Activated CD4-positive, alpha-beta T cell treated with anti-CD3 and anti-CD28 coated beads, Interleukin-2, amount 50 U/mL, for 4 hours (primary cell): ENCODE measurements around the gene GPX3.

ENCODE experiments used
- DNase-seq, 2 experiments: peaks; one replicate each; pipeline ENCODE4 v3.0.0-alpha.2; 2020

Gene GPX3

GRCh38 chr5:151020304-151021110, at the start of gene GPX3:
TSS of gene GPX3 (plus strand) at chr5:151020591. CDS start at chr5:151020655, 64 bp downstream.
- peak in 1 of 2 experiments; percentile 9 for DNase-seq

DNA sequence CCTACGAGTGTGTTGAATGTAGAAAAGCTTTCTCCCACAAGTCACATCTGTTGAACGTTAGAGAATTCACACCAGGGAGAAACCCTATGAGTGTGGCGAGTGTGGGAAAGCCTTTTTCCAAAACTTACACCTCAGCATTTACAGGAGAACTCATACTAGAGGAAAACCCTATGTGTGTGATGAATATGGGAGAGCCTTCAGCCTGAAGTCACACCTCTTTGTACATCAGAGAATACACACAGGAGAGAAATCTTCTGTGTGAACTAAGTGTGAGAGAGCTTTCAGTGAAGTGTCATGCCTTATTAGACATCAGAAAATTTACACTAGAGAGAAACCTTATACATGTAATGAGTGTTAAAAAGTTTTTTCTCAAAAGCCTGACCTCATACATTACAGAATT, 41.8 kb upstream of the GPX3 start:
- DNase-seq, result no peak

DNA sequence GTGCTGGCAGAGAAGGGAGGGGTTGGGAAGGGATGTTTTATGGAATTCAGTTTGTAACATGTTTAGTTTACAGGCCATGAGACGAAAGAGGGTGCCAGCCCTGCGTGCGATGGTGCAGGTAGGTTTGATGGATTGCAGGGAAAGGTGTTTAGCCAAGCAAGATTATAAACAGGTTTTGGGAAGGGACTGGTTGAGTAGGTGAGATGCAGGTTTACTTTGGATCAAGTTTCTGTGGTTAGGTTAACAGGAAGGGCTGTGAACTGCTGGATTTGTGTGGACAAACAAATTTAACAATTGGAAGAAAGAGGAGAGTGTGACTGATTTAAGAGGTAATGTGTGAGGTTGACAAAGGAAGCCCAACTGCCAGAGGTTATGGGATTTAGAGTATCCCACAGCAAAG, 32.6 kb upstream of the GPX3 start:
- no peak for DNase-seq

- DNase-seq, result no peak
Observed at GRCh38 chr5:150989695-150990094, 30.7 kb upstream of the GPX3 start.

DNA sequence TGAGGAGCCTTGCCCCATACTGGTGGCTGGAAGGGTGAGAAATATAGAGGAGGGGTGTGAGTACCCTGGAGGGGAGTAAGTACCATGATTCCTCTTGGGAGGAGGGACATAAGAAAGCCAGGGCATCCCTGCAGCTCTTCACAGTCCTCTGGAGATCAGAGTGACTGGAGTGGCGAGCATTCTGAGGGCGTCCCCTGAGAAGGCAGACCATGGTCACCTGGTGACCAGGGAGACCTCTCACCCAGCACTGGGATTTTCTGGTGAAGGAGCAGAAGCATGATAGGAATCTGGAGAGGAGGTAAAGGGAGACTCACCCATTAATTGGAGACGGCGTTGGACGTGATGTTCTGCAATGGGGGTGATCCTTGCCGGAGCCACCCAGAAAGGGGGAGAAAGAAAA, 27.7 kb upstream of the GPX3 start:
- DNase-seq, result no peak

GRCh38 chr5:150993422-150993821, 27.0 kb upstream of the GPX3 start:
- no peak for DNase-seq

DNA sequence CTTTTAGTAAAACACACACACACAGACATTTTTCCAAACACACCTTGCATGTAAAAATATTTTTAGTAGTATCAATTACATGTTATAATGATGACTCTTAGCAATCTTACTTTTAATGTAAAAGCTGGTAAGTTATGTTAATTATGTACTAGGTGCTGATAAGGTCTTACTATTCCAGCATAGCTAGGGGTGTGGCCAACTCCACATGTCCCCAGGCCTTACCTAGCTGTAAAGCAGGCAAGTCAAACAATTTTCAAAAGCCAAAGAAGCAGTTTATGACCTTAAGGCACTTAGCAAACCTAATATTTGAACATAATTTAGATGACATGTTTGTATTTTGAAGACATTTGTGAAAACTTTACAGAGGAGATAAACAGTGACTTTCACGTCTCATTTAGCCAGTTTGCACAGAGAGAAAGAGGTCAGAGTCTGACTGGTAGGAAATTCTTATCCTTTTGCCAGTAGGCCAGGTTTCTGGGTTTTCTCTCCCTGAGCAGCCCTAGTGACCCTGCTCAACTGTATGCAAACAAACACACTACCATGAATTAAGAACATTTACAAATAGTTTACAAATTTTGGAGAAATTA, 26.5 kb upstream of the GPX3 start:
- no peak for DNase-seq

- no peak for DNase-seq
Observed at GRCh38 chr5:150999704-151000442, 20.5 kb upstream of the GPX3 start.

GRCh38 chr5:151001436-151001835, 19.0 kb upstream of the GPX3 start:
- no peak for DNase-seq

- DNase-seq, result no peak
Observed at GRCh38 chr5:151002250-151002649, 18.1 kb upstream of the GPX3 start.

DNA sequence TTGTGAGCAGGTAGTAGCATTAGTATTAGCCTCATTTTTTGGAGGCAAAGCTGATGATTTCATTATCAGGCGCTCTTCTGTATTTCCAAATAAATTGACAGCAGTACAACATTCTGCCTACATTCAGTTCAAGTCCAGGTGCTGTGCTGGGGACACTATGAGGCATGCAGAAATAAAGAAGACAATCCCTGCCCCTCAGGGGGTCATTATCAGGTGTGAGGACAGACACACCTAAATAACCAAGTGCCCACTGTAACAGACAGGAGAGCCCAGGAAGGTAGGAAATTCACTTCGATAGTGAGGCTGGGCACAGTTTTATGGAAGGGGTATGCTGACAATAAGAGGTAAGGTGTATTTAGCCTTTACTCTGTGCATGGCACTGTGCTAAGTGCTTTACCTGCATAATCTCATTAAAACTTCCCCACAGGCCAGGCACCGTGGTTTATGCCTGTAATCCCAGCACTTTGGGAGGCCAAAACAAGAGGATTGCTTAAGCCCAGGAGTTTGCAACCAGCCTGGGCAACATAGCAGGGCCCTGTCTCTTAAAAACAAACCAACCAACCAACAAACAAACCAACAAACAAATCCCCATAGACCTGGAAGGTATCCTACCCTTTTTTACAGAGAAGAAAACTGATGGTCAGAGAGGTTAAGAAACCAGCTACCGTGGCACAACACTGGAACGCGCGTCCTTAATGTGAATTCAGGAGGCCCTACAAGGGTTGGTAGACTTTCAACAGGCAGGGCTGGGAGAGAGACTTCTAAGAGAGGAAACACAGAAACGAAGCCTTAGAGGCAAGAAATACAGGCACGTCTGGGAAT, 17.5 kb upstream of the GPX3 start:
- DNase-seq, result no peak

- DNase-seq, result no peak
Observed at GRCh38 chr5:151003503-151003860, 16.9 kb upstream of the GPX3 start.

- DNase-seq, result no peak
Observed at GRCh38 chr5:151004499-151004898, 15.9 kb upstream of the GPX3 start.

GRCh38 chr5:151005187-151005949, 15.0 kb upstream of the GPX3 start:
- DNase-seq, result no peak

- no peak for DNase-seq
Observed at GRCh38 chr5:151005950-151006576, 14.3 kb upstream of the GPX3 start.

DNA sequence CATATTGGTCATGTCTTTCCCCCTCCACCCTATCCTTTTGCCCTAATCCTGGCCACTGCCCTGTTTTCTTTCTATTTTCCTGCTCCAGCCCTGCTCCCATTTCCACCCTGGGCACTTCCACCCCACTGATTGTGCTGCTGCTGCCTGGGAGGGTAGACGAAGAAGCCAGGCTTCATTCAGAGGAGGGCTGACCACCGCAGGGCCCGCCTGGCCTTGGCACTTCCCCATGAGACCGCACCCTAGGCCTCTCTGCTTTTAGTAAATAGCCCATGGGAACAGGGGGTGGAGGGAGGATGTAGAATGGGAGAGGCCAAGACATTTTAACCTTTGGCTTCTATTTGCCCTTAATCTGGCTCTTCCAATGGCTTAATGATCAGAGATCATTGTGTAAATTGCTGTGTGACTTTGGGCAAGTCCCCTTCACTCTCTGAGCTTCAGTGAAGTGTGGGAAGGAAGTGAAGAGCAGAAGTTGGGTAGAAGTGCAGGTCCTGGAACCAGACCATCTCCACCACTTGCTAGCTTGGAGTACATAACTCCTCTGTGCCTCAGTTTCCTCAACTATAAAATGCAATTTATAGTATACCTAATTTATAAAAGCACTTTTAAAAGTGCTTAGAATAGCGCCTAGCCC, 13.6 kb upstream of the GPX3 start:
- no peak for DNase-seq

GRCh38 chr5:151007430-151008209, 12.8 kb upstream of the GPX3 start:
- no peak for DNase-seq

DNA sequence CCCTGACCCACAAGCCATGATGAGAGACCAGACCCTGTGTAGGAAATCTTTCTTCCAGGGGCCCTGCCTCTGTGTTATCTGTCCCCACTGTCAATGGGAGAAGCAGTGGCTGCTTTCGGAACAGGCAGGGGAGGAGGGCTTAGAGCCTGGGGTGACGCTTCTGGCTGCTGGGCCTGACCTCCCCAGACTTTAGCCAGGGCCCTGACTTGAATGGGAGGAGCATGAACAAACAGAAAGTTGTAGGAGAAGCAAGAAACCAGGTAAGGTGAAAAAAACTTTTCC, 12.2 kb upstream of the GPX3 start:
- DNase-seq, result no peak

DNA sequence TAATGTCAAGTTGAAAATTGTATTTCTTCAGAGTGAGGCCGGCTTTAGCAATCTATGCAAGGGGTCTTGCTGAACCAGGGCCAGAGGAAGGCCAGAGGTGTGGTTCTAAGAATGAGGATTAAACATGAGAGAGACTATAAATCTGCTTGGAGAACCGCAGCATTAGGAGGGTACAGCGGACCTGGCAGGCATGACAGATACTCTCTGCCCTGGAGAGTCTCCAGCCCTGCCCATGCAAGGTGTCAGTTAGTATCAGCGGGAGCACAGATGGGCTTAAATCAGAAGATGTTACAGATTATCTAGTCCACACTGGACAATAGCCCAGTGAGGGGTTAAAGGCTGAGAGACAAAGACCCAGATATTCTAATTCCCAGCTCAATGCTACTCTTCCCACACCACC, 11.5 kb upstream of the GPX3 start:
- DNase-seq, result no peak

GRCh38 chr5:151012862-151013261, 7.5 kb upstream of the GPX3 start:
- no peak for DNase-seq
